ENCODE results near the gene PRICKLE2.

GRCh38 chr3:64267721-64268604 is 42.7 kb upstream of the PRICKLE2 start:
- TF ChIP-seq, protein P1, sequence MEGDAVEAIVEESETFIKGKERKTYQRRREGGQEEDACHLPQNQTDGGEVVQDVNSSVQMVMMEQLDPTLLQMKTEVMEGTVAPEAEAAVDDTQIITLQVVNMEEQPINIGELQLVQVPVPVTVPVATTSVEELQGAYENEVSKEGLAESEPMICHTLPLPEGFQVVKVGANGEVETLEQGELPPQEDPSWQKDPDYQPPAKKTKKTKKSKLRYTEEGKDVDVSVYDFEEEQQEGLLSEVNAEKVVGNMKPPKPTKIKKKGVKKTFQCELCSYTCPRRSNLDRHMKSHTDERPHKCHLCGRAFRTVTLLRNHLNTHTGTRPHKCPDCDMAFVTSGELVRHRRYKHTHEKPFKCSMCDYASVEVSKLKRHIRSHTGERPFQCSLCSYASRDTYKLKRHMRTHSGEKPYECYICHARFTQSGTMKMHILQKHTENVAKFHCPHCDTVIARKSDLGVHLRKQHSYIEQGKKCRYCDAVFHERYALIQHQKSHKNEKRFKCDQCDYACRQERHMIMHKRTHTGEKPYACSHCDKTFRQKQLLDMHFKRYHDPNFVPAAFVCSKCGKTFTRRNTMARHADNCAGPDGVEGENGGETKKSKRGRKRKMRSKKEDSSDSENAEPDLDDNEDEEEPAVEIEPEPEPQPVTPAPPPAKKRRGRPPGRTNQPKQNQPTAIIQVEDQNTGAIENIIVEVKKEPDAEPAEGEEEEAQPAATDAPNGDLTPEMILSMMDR (IDR thresholded peaks at IDR 0.05; ENCODE audit: low read depth, low read length, poor library complexity, severe bottlenecking): no peak
- no peak for TF ChIP-seq EZH2phosphoT487 (IDR thresholded peaks at IDR 0.05; ENCODE audit: borderline replicate concordance, low read length)

All from DOHH2 (cell line).